HG03378 (cell line): ENCODE data around the gene ZNF439.
"Not testable (repeated sequence)": the region's sequence is repeated elsewhere in the genome, so short reads cannot be mapped to it uniquely, and the experiment has no call there.

ENCODE experiments used
- ATAC-seq: cut with Tn5 transposase; IDR thresholded peaks from one replicate; pipeline ENCODE4 v1.9.1; 2021; ENCODE audit warnings: mild to moderate bottlenecking, moderate library complexity; ENCODE audit not compliant: unreplicated experiment

ZNF439 gene

DNA sequence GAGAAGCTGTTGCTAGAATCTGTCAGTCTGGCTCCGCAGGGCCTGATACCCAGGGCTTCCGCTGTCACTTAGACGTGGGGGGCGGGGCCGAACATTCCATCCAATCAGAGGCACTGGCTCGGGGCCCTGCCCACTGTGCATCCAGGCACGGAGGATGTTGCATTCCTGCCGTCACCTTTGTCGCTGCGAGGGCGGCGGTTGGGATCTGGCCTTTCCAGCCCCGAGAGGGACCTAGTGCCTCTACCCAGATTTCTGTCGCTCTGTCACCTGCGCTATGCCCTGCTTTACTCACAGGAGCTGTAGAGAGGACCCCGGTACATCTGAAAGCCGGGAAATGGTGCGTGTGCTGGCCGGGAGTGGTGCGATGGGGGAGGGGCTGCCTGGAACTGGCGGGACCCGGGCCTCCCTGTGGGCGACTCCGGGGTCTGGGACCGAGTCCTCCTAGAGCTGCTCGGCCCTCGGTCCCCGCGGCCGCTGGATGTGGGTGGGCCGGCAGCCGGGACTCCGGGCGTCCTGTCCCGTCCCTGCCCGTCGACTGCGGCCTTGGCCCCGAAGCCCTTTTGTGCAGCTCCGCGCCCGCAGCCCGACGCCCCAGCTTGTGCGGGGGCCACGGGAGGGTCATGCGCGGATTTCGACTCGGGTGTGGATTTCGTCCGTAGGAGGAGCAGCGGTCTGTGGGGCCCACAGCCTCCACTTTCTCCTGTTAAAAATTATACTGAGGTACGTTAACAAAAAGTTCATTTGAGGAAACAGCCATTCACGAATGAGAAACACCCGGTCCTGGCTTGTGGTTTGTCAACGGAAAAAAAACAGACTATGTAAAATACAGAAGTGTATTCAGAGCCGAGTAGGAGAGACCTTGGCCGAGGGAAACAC is at the start of gene ZNF439:
ZNF439 (plus strand) TSS at position 133 of the 876 bp plus-strand sequence; CDS start at position 275, 142 bp downstream.
- peak; percentile 53 for ATAC-seq

- no peak for ATAC-seq
These were observed 42.0 kb upstream of the ZNF439 start for GRCh38 chr19:11806354-11807098.

GRCh38 chr19:11807099-11807380 is 41.5 kb upstream of the ZNF439 start:
- ATAC-seq = no peak

GRCh38 chr19:11813703-11814028 is 34.9 kb upstream of the ZNF439 start:
- ATAC-seq = no peak

DNA sequence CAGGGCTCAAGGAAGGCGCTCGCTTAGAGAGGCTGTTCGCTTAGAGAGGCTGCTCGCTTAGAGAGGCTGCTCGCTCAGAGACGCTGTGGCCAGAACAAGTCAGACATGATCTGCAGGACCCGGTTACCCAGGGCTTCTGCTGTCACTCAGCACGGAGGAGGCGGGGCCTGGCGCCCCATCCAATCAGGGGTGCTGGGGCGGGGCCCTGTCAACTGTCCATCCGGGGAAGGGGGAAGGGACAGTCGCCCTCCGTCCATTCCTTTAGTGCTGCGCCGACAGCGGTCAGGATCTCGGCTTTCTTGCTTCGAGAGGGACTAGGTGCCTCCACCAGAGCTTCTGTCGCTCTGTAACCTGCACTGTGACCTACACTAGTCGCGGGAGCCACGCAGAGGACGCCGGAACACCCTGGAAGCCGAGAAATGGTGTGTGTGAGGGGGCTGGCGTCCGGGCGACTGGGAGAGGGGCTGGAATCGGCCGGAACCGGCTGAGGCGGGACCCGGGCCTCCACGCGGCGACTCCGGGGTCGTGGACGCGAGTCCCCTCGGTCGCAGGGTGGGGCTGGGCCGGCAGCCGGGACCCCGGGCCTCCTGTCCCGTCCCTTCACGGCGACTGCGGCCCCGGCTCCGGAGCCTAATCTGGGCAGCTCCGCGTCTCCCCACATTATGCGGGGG is 34.4 kb upstream of the ZNF439 start, which contains the start of gene ZNF440:
ZNF440 (plus strand) TSS at position 245 of the 671 bp plus-strand sequence; CDS start at position 420, 175 bp downstream.
- ATAC-seq = peak; percentile 95

DNA sequence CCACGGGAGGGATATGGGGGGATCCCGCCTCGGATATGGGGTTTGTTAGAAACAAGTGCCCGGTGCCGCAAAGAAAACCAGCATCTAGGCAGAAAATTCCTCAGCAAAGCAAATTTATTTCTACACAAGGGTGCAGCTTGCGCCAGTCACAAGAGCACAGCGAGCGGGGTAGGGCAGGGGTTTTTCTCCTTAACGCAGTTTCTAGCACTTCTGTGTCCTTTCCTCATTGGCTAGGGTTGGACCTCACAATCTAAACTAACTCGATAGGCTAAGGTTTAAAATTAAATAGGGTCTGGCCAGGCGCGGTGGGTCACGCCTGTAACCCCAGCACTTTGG is 33.9 kb upstream of the ZNF439 start:
- no peak for ATAC-seq

- no peak for ATAC-seq
These were observed 26.9 kb upstream of the ZNF439 start for GRCh38 chr19:11821474-11822109.

GRCh38 chr19:11828957-11829876 is 19.3 kb upstream of the ZNF439 start:
- not testable (repeated sequence) for ATAC-seq

- no peak for ATAC-seq
These were observed 16.1 kb upstream of the ZNF439 start for GRCh38 chr19:11832253-11832912.

DNA sequence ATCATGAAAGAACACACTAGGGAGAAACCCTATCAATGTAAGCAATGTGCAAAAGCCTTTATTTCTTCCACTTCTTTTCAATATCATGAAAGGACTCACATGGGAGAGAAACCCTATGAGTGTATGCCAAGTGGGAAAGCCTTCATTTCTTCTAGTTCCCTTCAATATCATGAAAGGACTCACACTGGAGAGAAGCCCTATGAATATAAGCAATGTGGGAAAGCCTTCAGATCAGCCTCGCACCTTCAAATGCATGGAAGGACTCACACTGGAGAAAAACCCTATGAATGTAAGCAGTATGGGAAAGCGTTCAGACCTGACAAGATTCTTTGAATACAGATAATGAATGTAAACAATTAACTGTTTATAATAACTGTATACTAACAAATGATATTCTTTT is 15.0 kb upstream of the ZNF439 start:
- no peak for ATAC-seq

DNA sequence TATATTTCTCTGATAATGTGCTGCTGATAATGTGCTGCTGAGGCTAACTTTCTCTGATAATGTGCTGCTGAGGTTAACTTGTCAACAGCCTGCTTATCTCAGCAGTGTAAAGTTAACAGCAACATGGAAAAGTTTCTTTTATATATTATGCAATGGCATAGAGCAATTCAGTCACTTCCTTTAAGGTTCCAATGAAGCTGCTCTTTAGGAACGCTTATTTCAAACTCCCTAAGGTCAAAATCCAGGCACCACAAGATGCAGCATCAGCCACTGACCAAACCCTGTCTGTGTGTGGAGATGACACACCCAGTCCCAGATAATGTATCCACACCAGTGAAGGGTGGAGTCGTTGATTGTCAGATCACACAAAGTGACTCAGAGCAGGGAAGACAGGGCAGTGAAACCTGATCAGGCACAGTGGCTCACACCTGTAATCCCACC is 12.9 kb upstream of the ZNF439 start:
- ATAC-seq = not testable (repeated sequence)

DNA sequence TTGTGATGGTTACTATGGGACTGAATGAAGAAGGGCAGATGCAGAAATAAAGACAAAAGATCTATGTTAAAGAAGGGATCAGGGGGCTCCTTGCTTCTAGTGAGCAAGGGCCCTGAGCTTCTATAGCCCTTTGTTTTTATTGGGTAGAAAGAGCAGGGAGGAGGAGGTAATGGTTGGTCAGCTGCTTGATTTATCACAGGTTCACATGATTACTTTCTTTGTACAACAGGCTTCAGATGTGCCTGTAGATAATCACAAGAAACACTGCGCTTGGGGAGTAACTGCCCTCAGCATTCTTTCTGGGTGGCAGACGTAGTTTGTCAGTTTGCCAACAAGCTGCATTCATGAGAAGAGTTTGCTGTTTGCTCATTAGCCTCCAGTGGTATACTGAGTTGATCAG is 4.8 kb upstream of the ZNF439 start:
- no peak for ATAC-seq

DNA sequence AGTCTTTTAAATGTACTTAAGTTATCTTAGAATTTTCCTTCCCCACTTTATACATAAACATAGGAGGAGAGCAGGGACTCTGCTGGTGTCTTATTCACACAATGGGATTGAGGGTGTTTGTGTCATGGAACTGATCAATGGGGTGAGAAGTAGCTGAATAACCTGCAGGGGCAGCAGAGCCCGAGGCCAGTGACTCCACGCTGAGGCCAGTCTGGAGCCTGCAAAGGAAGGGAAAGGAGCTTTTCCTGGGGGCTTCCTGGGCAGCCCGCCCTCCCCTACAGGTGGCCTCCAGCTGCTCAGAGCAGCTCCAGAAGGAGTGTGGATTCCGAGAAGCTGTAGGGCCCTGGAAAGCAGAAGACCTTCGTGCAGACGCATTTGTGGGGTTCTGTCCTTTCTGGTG is 911 bp upstream of the ZNF439 start:
- ATAC-seq = not testable (repeated sequence)

DNA sequence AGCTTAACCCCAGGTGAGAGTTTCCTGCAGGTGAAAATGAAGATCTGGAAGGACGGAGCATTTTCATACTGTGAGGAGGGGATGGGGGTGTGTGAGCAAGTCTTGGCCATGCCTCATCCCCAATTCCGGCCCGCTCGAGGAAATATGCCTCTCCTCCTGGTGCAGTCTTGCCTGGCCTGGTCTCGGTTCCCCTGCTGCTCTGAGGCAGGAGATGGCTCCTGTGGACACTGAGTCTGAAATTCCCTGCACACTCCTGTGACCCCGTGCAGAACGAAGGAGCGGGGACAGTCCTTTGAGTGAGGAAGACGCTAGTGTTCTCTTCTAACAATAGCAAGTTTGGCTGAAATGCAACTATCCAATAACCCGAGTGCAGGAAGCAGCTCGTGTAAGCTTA is 329 bp upstream of the ZNF439 start:
- no peak for ATAC-seq

DNA sequence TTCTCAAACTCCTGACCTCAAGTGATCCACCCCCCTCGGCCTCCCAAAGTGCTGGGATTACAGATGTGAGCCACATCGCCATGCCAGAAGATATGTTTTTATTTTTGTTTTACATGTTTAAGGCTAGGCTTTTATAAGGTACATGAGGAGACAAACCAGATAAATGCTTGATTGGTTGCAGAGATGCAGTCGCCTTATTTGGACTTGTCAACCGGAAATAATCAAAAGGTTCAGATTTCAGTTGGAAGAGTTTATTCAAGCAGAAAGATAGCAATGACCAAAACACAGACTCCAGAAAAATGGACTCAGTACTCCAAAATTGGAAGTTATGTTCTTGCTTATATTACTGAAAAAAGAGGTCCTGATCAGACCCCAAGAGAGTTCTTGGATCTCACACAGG is 1.8 kb downstream of the ZNF439 start:
- ATAC-seq = not testable (repeated sequence)

- ATAC-seq = no peak
These were observed 4.8 kb downstream of the ZNF439 start for GRCh38 chr19:11853358-11853757.

- no peak for ATAC-seq
These were observed 8.2 kb downstream of the ZNF439 start for GRCh38 chr19:11856596-11857250.

- no peak for ATAC-seq
These were observed 12.2 kb downstream of the ZNF439 start for GRCh38 chr19:11860721-11861120.

DNA sequence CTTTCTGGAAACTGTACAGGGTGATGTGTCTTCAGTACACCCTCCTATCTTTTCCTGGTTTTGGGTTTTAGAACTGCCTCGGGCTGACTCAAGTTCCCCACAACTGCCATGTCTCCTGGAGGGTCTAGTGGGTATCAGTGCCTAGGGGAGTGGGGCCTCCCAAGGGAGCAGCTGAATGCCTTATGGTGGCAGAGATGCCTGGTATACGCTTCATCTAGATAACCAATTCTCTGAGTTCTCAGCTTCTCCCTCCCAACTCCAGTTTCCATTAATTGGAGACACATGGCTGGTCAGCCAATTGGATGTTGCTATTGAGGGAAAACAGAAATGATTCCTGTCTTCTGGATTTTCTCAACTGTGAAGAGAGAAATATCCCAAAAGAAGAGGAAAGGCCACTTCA is 12.8 kb downstream of the ZNF439 start:
- ATAC-seq = no peak
